ENCODE measurements around the gene RALB. TPM values are rescaled to one million over a fixed set of nuclear protein-coding genes. Genes with fewer than 3 reads are reported as not detected.

Gene RALB
- total and polyA plus RNA-seq, 2 of the 4 experiments (the other 2 are of a cell fraction), result 53.6 to 54.7 TPM

GRCh38 chr2:120293096-120294007 is 40.7 kb downstream of the RALB start:
- H3K4me2 ChIP-seq (ENCODE audit: low read depth, low read length), result peak overlapping the region; percentile 64
- peaks cover 16 to 18% of the 10 kb centered on the region in 2 experiments for H3K79me1 ChIP-seq (ENCODE audit: low read depth in 1 of 2, low read length in 2 of 2)
- no peaks in the 10 kb centered on the region for H3K27me3 ChIP-seq (ENCODE audit: control insufficient read depth, insufficient read depth, low read length)
- H4K91ac ChIP-seq (ENCODE audit: insufficient read depth, low read depth, low read length), result no peak overlapping the region
- H4K8ac ChIP-seq (ENCODE audit: low read depth in 2 of 2, low read length in 2 of 2), result peak overlapping the region in 1 of 2 experiments; percentile 5; a peak in 1 of 4 replicates
- TF ChIP-seq, protein P1, sequence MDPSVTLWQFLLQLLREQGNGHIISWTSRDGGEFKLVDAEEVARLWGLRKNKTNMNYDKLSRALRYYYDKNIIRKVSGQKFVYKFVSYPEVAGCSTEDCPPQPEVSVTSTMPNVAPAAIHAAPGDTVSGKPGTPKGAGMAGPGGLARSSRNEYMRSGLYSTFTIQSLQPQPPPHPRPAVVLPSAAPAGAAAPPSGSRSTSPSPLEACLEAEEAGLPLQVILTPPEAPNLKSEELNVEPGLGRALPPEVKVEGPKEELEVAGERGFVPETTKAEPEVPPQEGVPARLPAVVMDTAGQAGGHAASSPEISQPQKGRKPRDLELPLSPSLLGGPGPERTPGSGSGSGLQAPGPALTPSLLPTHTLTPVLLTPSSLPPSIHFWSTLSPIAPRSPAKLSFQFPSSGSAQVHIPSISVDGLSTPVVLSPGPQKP (IDR thresholded peaks at IDR 0.05; ENCODE audit: borderline replicate concordance, low read depth, low read length), result no peak
- TF ChIP-seq MXI1 (IDR thresholded peaks at IDR 0.05; ENCODE audit: borderline replicate concordance, low read depth, low read length) (no peak), NFE2L2 (IDR thresholded peaks at IDR 0.05; ENCODE audit: low read depth, low read length) (no peak), CEBPB (IDR thresholded peaks at IDR 0.05; ENCODE audit: low read depth, low read length) (no peak), RCOR1 (IDR thresholded peaks at IDR 0.05; ENCODE audit: insufficient replicate concordance, low read length) (no peak), SMC3 (IDR thresholded peaks at IDR 0.05; ENCODE audit: low read depth, low read length) (no peak)
- no peak overlapping the region for H3K9ac ChIP-seq (ENCODE audit: low read depth, low read length)
- POLR2A ChIA-PET (ENCODE audit: unreplicated experiment), result no interaction called here
- ATAC-seq (ENCODE audit: low read depth) (peak; percentile 42), DNase-seq (no peak)
- H3K56ac ChIP-seq (ENCODE audit: extremely low read depth, insufficient read depth, low read length), result no peak overlapping the region
- H3K14ac ChIP-seq (replicated peaks; ENCODE audit: low read depth, low read length), result no peak overlapping the region
- H3K36me3 ChIP-seq (ENCODE audit: control insufficient read depth, insufficient read depth, low read length), result peaks cover 7% of the 10 kb centered on the region
- H3K4me3 ChIP-seq (ENCODE audit: insufficient read depth, low read depth, low read length), result no peak overlapping the region
- H3K23ac ChIP-seq (ENCODE audit: low read depth, low read length), result no peak overlapping the region
- peak overlapping the region; percentile 50; the same call in 1 of the 2 replicates for H3K27ac ChIP-seq (ENCODE audit: insufficient read depth, low read length)
- no peak overlapping the region; the same call in 1 of the 2 replicates for H3K18ac ChIP-seq (ENCODE audit: low read depth, low read length)
- no peak overlapping the region for H4K5ac ChIP-seq (ENCODE audit: low read depth, low read length)
- H2AK5ac ChIP-seq (ENCODE audit: low read depth, low read length), result no peak overlapping the region
- no peak overlapping the region for H2AK9ac ChIP-seq (replicated peaks; ENCODE audit: low read depth, low read length, poor library complexity)
- H2BK120ac ChIP-seq (ENCODE audit: low read depth, low read length), result no peak overlapping the region
- H2BK15ac ChIP-seq (ENCODE audit: low read depth, low read length), result no peak overlapping the region
- no peak overlapping the region for H2AFZ ChIP-seq (replicated peaks; ENCODE audit: low read length, poor library complexity)
- CTCF ChIA-PET, result interaction anchor here (0.6 to 2.2 kb wide), 2 partner anchors 10 to 20 kb away, joined by 3 to 11 read pairs; no protein-coding TSS in a partner anchor
- H2BK5ac ChIP-seq (ENCODE audit: low read depth, low read length, poor library complexity, severe bottlenecking), result no peak overlapping the region
- no peak overlapping the region for H2BK20ac ChIP-seq (ENCODE audit: low read depth, low read length)
- WGBS, 2 experiments (ENCODE audit: extremely low coverage in 2 of 2, insufficient read length in 1 of 2), result no CpG with 5 or more reads among the region's 5 CpGs
- H4K20me1 ChIP-seq (ENCODE audit: insufficient read depth, low read length), result peaks cover 13% of the 10 kb centered on the region; the same call in 1 of the 2 replicates
- BruUV-seq (replicated peaks), result no TSS peak
- no peak overlapping the region for H3K4ac ChIP-seq (ENCODE audit: low read depth, low read length)
- H3K9me3 ChIP-seq (ENCODE audit: control insufficient read depth, insufficient read depth, low read length), result no peaks in the 10 kb centered on the region
- in situ Hi-C loops (cut with MboI; ENCODE audit: low sequenced_read_pairs) (no loop called here), intact Hi-C loops (cut with micrococcal nuclease) (no loop called here), dilution Hi-C loops (cut with HindIII; ENCODE audit: low sequenced_read_pairs, unreplicated experiment) (no loop called here)
- H3K9me1 ChIP-seq (ENCODE audit: insufficient read depth, low read length), result peaks cover 18% of the 10 kb centered on the region
- H3K4me1 ChIP-seq (ENCODE audit: control insufficient read depth, insufficient read depth, low read length), result peaks cover 18% of the 10 kb centered on the region
